HepG2 (cell line): ENCODE data around the gene H6PD. TPM values are rescaled to one million over a fixed set of nuclear protein-coding genes. Genes with fewer than 3 reads are reported as not detected.

Experiments
- JUNB ChIP-seq: sonication (generic); formaldehyde crosslinking; IDR thresholded peaks from 2 replicates; pipeline ENCODE4 v1.8.0; 2022; ENCODE audit warnings: missing genetic modification reagents, mild to moderate bottlenecking, borderline replicate concordance
- JUND ChIP-seq: sonication (generic); formaldehyde crosslinking; IDR thresholded peaks from 2 replicates; pipeline ENCODE4 v1.8.0; 2022; ENCODE audit warnings: mild to moderate bottlenecking, missing genetic modification reagents
- MED13 ChIP-seq: sonication (generic); formaldehyde crosslinking; IDR thresholded peaks from 2 replicates; pipeline ENCODE4 v1.5.0; 2020; ENCODE audit warnings: missing genetic modification reagents
- NRL ChIP-seq: sonication (generic); formaldehyde crosslinking; IDR thresholded peaks from 2 replicates; pipeline ENCODE4 v1.5.0; 2020; ENCODE audit warnings: missing genetic modification reagents, mild to moderate bottlenecking, moderate library complexity, borderline replicate concordance
- SMC3 ChIP-seq: IDR thresholded peaks from 2 replicates; pipeline ENCODE4 v1.6.1; 2011; ENCODE audit warnings: low read length, improper control_type of control experiment
- ZBTB21 ChIP-seq: sonication (generic); formaldehyde crosslinking; IDR thresholded peaks from 2 replicates; pipeline ENCODE4 v1.4.0; 2020; ENCODE audit warnings: missing genetic modification reagents
- ZFY ChIP-seq: sonication (generic); formaldehyde crosslinking; IDR thresholded peaks from 2 replicates; pipeline ENCODE4 v1.4.0; 2020; ENCODE audit warnings: missing genetic modification reagents
- ZNF292 ChIP-seq: sonication (generic); formaldehyde crosslinking; IDR thresholded peaks from 2 replicates; pipeline ENCODE4 v1.8.1; 2022; ENCODE audit warnings: mild to moderate bottlenecking, low read depth, missing genetic modification reagents, borderline replicate concordance
- ZNF543 ChIP-seq: sonication (generic); formaldehyde crosslinking; IDR thresholded peaks from 2 replicates; pipeline ENCODE4 v1.4.0; 2020; ENCODE audit warnings: mild to moderate bottlenecking, missing genetic modification reagents
- ZNF564 ChIP-seq: sonication (generic); formaldehyde crosslinking; IDR thresholded peaks from 2 replicates; pipeline ENCODE4 v1.8.1; 2023; ENCODE audit warnings: mild to moderate bottlenecking, missing genetic modification reagents
- ZNF839 ChIP-seq: sonication (generic); formaldehyde crosslinking; IDR thresholded peaks from 2 replicates; pipeline ENCODE4 v1.4.0; 2020; ENCODE audit warnings: missing genetic modification reagents, mild to moderate bottlenecking, borderline replicate concordance
- polyA plus RNA-seq, 8 experiments: library from polyadenylated mRNA; depleted of rRNA in 3 of 8; stranded (reverse) in 7 of 8; unstranded in 1 of 8; fragments of >200 nt; fragmentation: Illumina TruSeq in 4 of 8; extraction: Trizol in 4 of 8; gene quantifications; 2 replicates each; pipeline versions ENCODE4 v1.2.1 to v1.2.3, GENCODE V29; 2011 to 2016; ENCODE audit warnings: low read depth in 4 of 8, missing spikeins in 1 of 8, mixed read lengths in 1 of 8; ENCODE audit not compliant: insufficient read depth in 1 of 8
- total RNA-seq, 5 experiments: library from RNA; depleted of rRNA; stranded (reverse); fragments of >200 nt; fragmentation: Illumina TruSeq; extraction: Trizol; gene quantifications; 2 replicates each; pipeline ENCODE4 v1.2.3, GENCODE V29; 2016; ENCODE audit warnings: low read depth in 1 of 5
- TF ChIP-seq, protein P1 (sequence below): sonication (generic); formaldehyde crosslinking; IDR thresholded peaks from 2 replicates; pipeline ENCODE4 v1.4.0; 2020; ENCODE audit warnings: missing genetic modification reagents
- TF ChIP-seq, protein P2 (sequence below): sonication (generic); formaldehyde crosslinking; IDR thresholded peaks from 2 replicates; pipeline ENCODE4 v1.4.0; 2020; ENCODE audit warnings: missing genetic modification reagents
- TF ChIP-seq, protein P3 (sequence below): sonication (generic); formaldehyde crosslinking; IDR thresholded peaks from 2 replicates; pipeline ENCODE4 v1.5.1; 2020; ENCODE audit warnings: missing genetic modification reagents, mild to moderate bottlenecking, borderline replicate concordance
- TF ChIP-seq, protein P4 (sequence below): sonication (generic); formaldehyde crosslinking; IDR thresholded peaks from 2 replicates; pipeline ENCODE4 v1.4.0; 2020; ENCODE audit warnings: missing genetic modification reagents

Gene H6PD
- total and polyA plus RNA-seq, 2 of the 13 experiments (the other 11 are each of a cell fraction or from before 2014, with no cell fraction given): 9.3 to 14.1 TPM

DNA sequence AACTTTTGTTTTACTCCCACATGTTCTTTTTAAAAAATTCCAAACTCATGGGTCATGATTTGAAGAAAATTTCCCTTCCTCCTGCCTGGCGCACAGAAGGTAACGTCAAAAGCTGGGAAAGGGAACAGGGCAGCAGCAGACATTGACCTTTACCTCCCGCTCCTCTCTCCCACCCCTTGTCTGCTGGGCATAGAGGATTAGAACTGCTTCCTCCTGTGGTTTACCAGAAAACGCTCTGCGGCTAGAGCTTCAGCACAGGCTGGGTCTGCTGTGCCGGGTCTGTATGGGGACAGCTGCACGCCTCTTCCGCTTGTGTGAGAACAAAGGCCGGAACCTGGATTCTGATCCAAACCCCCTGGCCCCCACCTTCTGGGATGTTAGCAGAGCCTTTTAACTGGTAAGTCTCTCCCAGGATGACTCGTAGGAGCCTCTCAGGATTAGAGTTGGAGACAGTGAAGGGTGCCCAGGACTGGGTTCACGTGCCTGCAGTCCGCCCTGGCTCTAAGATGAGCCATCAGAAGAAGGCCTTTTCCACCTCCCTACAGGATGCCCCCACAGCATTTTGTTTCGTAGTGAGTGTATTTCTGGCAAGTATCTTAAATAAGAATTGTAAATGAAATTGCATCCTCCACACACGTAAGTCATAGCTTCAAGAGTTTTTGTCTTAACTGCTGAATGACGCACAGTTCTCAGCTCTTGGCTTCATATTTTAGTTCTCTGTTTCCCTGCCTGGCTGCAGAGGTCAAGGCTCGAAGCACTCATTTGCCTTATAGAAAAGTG, 5.2 kb downstream of the H6PD start (continued):
- TF ChIP-seq, protein P1, sequence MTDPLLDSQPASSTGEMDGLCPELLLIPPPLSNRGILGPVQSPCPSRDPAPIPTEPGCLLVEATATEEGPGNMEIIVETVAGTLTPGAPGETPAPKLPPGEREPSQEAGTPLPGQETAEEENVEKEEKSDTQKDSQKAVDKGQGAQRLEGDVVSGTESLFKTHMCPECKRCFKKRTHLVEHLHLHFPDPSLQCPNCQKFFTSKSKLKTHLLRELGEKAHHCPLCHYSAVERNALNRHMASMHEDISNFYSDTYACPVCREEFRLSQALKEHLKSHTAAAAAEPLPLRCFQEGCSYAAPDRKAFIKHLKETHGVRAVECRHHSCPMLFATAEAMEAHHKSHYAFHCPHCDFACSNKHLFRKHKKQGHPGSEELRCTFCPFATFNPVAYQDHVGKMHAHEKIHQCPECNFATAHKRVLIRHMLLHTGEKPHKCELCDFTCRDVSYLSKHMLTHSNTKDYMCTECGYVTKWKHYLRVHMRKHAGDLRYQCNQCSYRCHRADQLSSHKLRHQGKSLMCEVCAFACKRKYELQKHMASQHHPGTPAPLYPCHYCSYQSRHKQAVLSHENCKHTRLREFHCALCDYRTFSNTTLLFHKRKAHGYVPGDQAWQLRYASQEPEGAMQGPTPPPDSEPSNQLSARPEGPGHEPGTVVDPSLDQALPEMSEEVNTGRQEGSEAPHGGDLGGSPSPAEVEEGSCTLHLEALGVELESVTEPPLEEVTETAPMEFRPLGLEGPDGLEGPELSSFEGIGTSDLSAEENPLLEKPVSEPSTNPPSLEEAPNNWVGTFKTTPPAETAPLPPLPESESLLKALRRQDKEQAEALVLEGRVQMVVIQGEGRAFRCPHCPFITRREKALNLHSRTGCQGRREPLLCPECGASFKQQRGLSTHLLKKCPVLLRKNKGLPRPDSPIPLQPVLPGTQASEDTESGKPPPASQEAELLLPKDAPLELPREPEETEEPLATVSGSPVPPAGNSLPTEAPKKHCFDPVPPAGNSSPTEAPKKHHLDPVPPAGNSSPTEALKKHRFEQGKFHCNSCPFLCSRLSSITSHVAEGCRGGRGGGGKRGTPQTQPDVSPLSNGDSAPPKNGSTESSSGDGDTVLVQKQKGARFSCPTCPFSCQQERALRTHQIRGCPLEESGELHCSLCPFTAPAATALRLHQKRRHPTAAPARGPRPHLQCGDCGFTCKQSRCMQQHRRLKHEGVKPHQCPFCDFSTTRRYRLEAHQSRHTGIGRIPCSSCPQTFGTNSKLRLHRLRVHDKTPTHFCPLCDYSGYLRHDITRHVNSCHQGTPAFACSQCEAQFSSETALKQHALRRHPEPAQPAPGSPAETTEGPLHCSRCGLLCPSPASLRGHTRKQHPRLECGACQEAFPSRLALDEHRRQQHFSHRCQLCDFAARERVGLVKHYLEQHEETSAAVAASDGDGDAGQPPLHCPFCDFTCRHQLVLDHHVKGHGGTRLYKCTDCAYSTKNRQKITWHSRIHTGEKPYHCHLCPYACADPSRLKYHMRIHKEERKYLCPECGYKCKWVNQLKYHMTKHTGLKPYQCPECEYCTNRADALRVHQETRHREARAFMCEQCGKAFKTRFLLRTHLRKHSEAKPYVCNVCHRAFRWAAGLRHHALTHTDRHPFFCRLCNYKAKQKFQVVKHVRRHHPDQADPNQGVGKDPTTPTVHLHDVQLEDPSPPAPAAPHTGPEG (CRISPR knock-in tag): no peak
- TF ChIP-seq SMC3 (no peak), ZBTB21 (no peak), ZNF564 (CRISPR knock-in tag) (no peak), NRL (0 out of 2 replicates have a peak, but pooled peaks have one; percentile 23), ZFY (peak; percentile 29; the same call in 1 of the 2 replicates), ZNF839 (CRISPR knock-in tag) (no peak), JUNB (CRISPR knock-in tag) (no peak), ZNF543 (CRISPR knock-in tag) (no peak), MED13 (CRISPR knock-in tag) (no peak), ZNF292 (CRISPR knock-in tag) (peak; percentile 85; the same call in 1 of the 2 replicates), JUND (CRISPR knock-in tag) (no peak)
- TF ChIP-seq, protein P2, sequence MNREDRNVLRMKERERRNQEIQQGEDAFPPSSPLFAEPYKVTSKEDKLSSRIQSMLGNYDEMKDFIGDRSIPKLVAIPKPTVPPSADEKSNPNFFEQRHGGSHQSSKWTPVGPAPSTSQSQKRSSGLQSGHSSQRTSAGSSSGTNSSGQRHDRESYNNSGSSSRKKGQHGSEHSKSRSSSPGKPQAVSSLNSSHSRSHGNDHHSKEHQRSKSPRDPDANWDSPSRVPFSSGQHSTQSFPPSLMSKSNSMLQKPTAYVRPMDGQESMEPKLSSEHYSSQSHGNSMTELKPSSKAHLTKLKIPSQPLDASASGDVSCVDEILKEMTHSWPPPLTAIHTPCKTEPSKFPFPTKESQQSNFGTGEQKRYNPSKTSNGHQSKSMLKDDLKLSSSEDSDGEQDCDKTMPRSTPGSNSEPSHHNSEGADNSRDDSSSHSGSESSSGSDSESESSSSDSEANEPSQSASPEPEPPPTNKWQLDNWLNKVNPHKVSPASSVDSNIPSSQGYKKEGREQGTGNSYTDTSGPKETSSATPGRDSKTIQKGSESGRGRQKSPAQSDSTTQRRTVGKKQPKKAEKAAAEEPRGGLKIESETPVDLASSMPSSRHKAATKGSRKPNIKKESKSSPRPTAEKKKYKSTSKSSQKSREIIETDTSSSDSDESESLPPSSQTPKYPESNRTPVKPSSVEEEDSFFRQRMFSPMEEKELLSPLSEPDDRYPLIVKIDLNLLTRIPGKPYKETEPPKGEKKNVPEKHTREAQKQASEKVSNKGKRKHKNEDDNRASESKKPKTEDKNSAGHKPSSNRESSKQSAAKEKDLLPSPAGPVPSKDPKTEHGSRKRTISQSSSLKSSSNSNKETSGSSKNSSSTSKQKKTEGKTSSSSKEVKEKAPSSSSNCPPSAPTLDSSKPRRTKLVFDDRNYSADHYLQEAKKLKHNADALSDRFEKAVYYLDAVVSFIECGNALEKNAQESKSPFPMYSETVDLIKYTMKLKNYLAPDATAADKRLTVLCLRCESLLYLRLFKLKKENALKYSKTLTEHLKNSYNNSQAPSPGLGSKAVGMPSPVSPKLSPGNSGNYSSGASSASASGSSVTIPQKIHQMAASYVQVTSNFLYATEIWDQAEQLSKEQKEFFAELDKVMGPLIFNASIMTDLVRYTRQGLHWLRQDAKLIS: no peak
- TF ChIP-seq, protein P3, sequence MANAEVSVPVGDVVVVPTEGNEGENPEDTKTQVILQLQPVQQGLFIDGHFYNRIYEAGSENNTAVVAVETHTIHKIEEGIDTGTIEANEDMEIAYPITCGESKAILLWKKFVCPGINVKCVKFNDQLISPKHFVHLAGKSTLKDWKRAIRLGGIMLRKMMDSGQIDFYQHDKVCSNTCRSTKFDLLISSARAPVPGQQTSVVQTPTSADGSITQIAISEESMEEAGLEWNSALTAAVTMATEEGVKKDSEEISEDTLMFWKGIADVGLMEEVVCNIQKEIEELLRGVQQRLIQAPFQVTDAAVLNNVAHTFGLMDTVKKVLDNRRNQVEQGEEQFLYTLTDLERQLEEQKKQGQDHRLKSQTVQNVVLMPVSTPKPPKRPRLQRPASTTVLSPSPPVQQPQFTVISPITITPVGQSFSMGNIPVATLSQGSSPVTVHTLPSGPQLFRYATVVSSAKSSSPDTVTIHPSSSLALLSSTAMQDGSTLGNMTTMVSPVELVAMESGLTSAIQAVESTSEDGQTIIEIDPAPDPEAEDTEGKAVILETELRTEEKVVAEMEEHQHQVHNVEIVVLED (CRISPR knock-in tag): no peak
- TF ChIP-seq, protein P4, sequence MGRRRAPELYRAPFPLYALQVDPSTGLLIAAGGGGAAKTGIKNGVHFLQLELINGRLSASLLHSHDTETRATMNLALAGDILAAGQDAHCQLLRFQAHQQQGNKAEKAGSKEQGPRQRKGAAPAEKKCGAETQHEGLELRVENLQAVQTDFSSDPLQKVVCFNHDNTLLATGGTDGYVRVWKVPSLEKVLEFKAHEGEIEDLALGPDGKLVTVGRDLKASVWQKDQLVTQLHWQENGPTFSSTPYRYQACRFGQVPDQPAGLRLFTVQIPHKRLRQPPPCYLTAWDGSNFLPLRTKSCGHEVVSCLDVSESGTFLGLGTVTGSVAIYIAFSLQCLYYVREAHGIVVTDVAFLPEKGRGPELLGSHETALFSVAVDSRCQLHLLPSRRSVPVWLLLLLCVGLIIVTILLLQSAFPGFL (CRISPR knock-in tag): no peak
